SK-N-SH (cell line): ENCODE results near the gene RIN3. TPM values are rescaled to one million over a fixed set of nuclear protein-coding genes. Genes with fewer than 3 reads are reported as not detected.
A peak's percentile ranks its signal among the peaks of the same experiment; 100 is the strongest.

Experiments
- CTCF ChIA-PET: fragments of 300-600, 350-600 bp; formaldehyde crosslinking; extraction: SDS; loops from one replicate; lab custom pipeline; 2021; lab: Yijun Ruan, JAX
- POLR2A ChIA-PET: fragments of 350-600 bp; sonication (Branson Sonifier 250); formaldehyde crosslinking; extraction: SDS; loops from one replicate; lab custom pipeline; 2020; ENCODE audit warnings: antibody characterized with exemption, inconsistent platforms; lab: Yijun Ruan, JAX
- DNase-seq: peaks from one replicate; pipeline ENCODE4 v3.0.0; 2012
- H2AFZ ChIP-seq: fragments of 200-600 bp; sonication (generic); 2 replicates; pipeline ENCODE4 v1.8.1; 2016; ENCODE audit warnings: antibody characterized with exemption, mild to moderate bottlenecking, low read depth
- H3F3A ChIP-seq: fragments of 200-600 bp; sonication (generic); replicated peaks from 2 replicates; pipeline ENCODE3; 2016; ENCODE audit warnings: antibody characterized with exemption, mild to moderate bottlenecking; ENCODE audit not compliant: insufficient read depth
- H3K27ac ChIP-seq, 2 experiments: fragments of 200-500 bp in 1 of 2; fragments of 200-600 bp in 1 of 2; sonication (Bioruptor generic) in 1 of 2; sonication (generic), shearing (Covaris generic) in 1 of 2; 2 replicates each; pipeline versions ENCODE4 v1.5.1 to v1.6.1; 2014 to 2016; ENCODE audit warnings: low read depth in 2 of 2, inconsistent platforms in 1 of 2, low read length in 1 of 2, mild to moderate bottlenecking in 1 of 2, mixed read lengths in 1 of 2
- H3K27me3 ChIP-seq: fragments of 200-600 bp; sonication (generic), shearing (Covaris generic); 2 replicates; pipeline ENCODE4 v1.6.1; 2016; ENCODE audit warnings: mixed run types; ENCODE audit not compliant: insufficient read depth
- H3K36me3 ChIP-seq, 2 experiments: fragments of 200-500 bp in 1 of 2; fragments of 200-600 bp in 1 of 2; sonication (Bioruptor generic) in 1 of 2; sonication (generic) in 1 of 2; replicated peaks in 1 of 2; 2 replicates each; pipeline versions ENCODE3 to v1.5.1; 2014 to 2016; ENCODE audit warnings: low read length in 1 of 2, mild to moderate bottlenecking in 1 of 2; ENCODE audit not compliant: insufficient read depth in 2 of 2, control insufficient read depth in 1 of 2
- H3K4me1 ChIP-seq, 2 experiments: fragments of 200-500 bp in 1 of 2; fragments of 200-600 bp in 1 of 2; sonication (Bioruptor generic) in 1 of 2; sonication (generic), shearing (Covaris generic) in 1 of 2; 2 replicates each; pipeline versions ENCODE4 v1.5.1 to v1.6.1; 2014 to 2016; ENCODE audit warnings: low read depth in 1 of 2, low read length in 1 of 2, mixed run types in 1 of 2; ENCODE audit not compliant: insufficient read depth in 2 of 2, control insufficient read depth in 1 of 2
- H3K4me2 ChIP-seq: fragments of 200-600 bp; sonication (generic), shearing (Covaris generic); 2 replicates; pipeline ENCODE4 v1.6.1; 2017; ENCODE audit warnings: mixed run types
- H3K4me3 ChIP-seq, 2 experiments: fragments of 200-500 bp in 1 of 2; fragments of 200-600 bp in 1 of 2; sonication (Bioruptor generic) in 1 of 2; sonication (generic), shearing (Covaris generic) in 1 of 2; 2 replicates each; pipeline versions ENCODE4 v1.5.1 to v1.8.1; 2014 to 2016; ENCODE audit warnings: low read depth in 2 of 2, inconsistent platforms in 1 of 2, low read length in 1 of 2, mild to moderate bottlenecking in 1 of 2, mixed read lengths in 1 of 2, moderate library complexity in 1 of 2
- H3K79me2 ChIP-seq: fragments of 200-600 bp; sonication (generic); 2 replicates; pipeline ENCODE4 v1.8.1; 2017; ENCODE audit warnings: mild to moderate bottlenecking; ENCODE audit not compliant: insufficient read depth
- H3K9ac ChIP-seq: fragments of 200-600 bp; sonication (generic); 2 replicates; pipeline ENCODE4 v1.6.1; 2017; ENCODE audit warnings: mixed run types
- H3K9me2 ChIP-seq: fragments of 200-600 bp; sonication (generic); 2 replicates; pipeline ENCODE4 v1.6.1; 2017; ENCODE audit warnings: mixed run types
- H3K9me3 ChIP-seq: fragments of 200-600 bp; sonication (generic); 2 replicates; pipeline ENCODE4 v1.6.1; 2017; ENCODE audit warnings: mixed run types, mild to moderate bottlenecking, moderate library complexity
- H4K20me1 ChIP-seq: fragments of 200-600 bp; sonication (generic); 2 replicates; pipeline ENCODE4 v1.6.1; 2017; ENCODE audit warnings: mild to moderate bottlenecking, mixed run types; ENCODE audit not compliant: insufficient read depth
- ELF1 ChIP-seq: IDR thresholded peaks from 2 replicates; pipeline ENCODE4 v1.4.0; 2012
- EP300 ChIP-seq, 2 experiments: IDR thresholded peaks; 2 replicates each; pipeline versions ENCODE4 v1.4.0 to v1.6.1; 2012; ENCODE audit warnings: borderline replicate concordance in 1 of 2, low read depth in 1 of 2, low read length in 1 of 2
- EZH2phosphoT487 ChIP-seq: fragments of 200-600 bp; sonication (generic); IDR thresholded peaks from 2 replicates; pipeline ENCODE4 v1.6.1; 2017; ENCODE audit warnings: low read depth, mixed run types, mild to moderate bottlenecking, antibody characterized with exemption, moderate library complexity, borderline replicate concordance
- FOSL2 ChIP-seq: IDR thresholded peaks from 2 replicates; pipeline ENCODE4 v1.4.0; 2012; ENCODE audit warnings: low read depth, mild to moderate bottlenecking, moderate library complexity, borderline replicate concordance
- FOXJ3 ChIP-seq: sonication (generic); formaldehyde crosslinking; IDR thresholded peaks from 2 replicates; pipeline ENCODE4 v1.5.1; 2020; ENCODE audit warnings: mild to moderate bottlenecking, missing genetic modification reagents
- FOXM1 ChIP-seq: IDR thresholded peaks from 2 replicates; pipeline ENCODE4 v1.4.0; 2012; ENCODE audit warnings: low read depth, mild to moderate bottlenecking
- JUND ChIP-seq: IDR thresholded peaks from 2 replicates; pipeline ENCODE4 v1.4.0; 2012
- MXI1 ChIP-seq: IDR thresholded peaks from 2 replicates; pipeline ENCODE4 v1.6.1; 2012; ENCODE audit warnings: mild to moderate bottlenecking, low read depth, low read length, improper control_type of control experiment
- NFIC ChIP-seq: IDR thresholded peaks from 2 replicates; pipeline ENCODE4 v1.4.0; 2012; ENCODE audit warnings: borderline replicate concordance
- POLR2AphosphoS5 ChIP-seq: IDR thresholded peaks from 2 replicates; pipeline ENCODE4 v1.6.1; 2012; ENCODE audit warnings: low read depth, low read length
- TCF12 ChIP-seq: IDR thresholded peaks from 2 replicates; pipeline ENCODE4 v1.4.0; 2012
- WGBS: methylation state at CpG from one replicate; pipeline ENCODE4 v1.1.6; 2017; ENCODE audit warnings: low lambda C conversion rate; 5-methylcytosine and 5-hydroxymethylcytosine counted together
- polyA plus RNA-seq, 3 experiments: library from polyadenylated mRNA; depleted of rRNA; stranded (reverse); fragments of >200 nt; gene quantifications; 2 replicates each; pipeline ENCODE4 v1.2.3, GENCODE V29; 2012
- TF ChIP-seq, protein P1 (sequence below): IDR thresholded peaks from 2 replicates; pipeline ENCODE4 v1.4.0; 2012; ENCODE audit warnings: low read depth, borderline replicate concordance
- TF ChIP-seq, protein P2 (sequence below): IDR thresholded peaks from 2 replicates; pipeline ENCODE4 v1.4.0; 2012; ENCODE audit warnings: low read depth
- TF ChIP-seq, protein P3 (sequence below): IDR thresholded peaks from 2 replicates; pipeline ENCODE4 v1.4.0; 2012; ENCODE audit warnings: low read depth, borderline replicate concordance
- TF ChIP-seq, protein P4 (sequence below): fragments of 200-600 bp; sonication (generic); IDR thresholded peaks from 2 replicates; pipeline ENCODE4 v1.6.1; 2017; ENCODE audit warnings: antibody characterized with exemption, mild to moderate bottlenecking, moderate library complexity
- TF ChIP-seq, protein P5 (sequence below): IDR thresholded peaks from 2 replicates; pipeline ENCODE4 v1.6.1; 2012; ENCODE audit warnings: mild to moderate bottlenecking, low read depth, low read length, moderate library complexity
- TF ChIP-seq, protein P6 (sequence below): fragments of 150-350 bp; IDR thresholded peaks from 2 replicates; pipeline ENCODE4 v1.6.1; 2016; ENCODE audit warnings: mild to moderate bottlenecking, low read depth, low read length

The RIN3 gene
- polyA plus RNA-seq, 1 of the 3 experiments (the other 2 are of a cell fraction), result 12.4 TPM

DNA sequence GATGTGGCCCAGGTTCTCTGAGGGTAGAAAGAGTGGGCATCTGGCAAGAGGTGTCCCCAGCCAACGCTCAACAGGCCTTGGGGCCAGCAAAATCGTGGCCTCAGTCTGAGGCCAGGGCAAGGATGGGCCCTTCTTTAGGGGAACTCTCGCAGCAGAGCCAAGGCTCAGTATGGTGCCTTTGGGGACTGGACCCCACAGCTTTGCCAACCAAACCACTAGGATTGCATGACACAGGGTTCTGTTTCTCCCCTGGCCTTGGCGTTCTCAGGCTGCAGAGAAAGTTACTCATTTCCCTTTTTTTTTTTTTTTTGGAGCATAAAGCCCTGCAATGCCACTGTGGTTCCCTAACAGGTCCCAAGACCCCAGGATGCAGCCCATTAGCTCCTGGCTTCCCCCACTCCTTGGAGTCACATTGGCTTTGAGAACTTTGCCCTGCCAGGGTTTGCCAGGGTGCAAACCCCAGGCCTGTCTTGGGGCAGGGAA is 134.3 kb downstream of the RIN3 start:
- Histone ChIP-seq H3K79me2 (peaks cover 5% of the 10 kb centered on the region; the same call in 1 of the 2 replicates), H4K20me1 (no peaks in the 10 kb centered on the region), H3K9me2 (no peaks in the 10 kb centered on the region), H2AFZ (no peak overlapping the region), H3K36me3 (peaks cover 5% of the 10 kb centered on the region in 2 experiments), H3K27me3 (no peaks in the 10 kb centered on the region), H3F3A (peaks cover 39% of the 10 kb centered on the region), H3K4me3 (no peak overlapping the region), H3K9me3 (no peaks in the 10 kb centered on the region), H3K4me2 (peak overlapping the region; percentile 81), H3K9ac (peak overlapping the region; percentile 73), H3K27ac (peak overlapping the region; percentile 18 to 99; a peak in 3 of 4 replicates), H3K4me1 (peaks cover 3 to 28% of the 10 kb centered on the region in 2 experiments; a peak in 3 of 4 replicates)
- 0 out of 4 replicates have a peak, but pooled peaks of 1 of the 2 experiments have one; percentile 0 for TF ChIP-seq EP300 (IDR thresholded peaks at IDR 0.05; ENCODE audit: borderline replicate concordance in 1 of 2, low read depth in 1 of 2, low read length in 1 of 2)
- no peak for TF ChIP-seq POLR2AphosphoS5
- CTCF ChIA-PET, result interaction anchor here (0.7 to 1.0 kb wide), 2 partner anchors 24 to 33 kb away, joined by 3 to 5 read pairs; no protein-coding TSS in a partner anchor
- POLR2A ChIA-PET, result no interaction called here
- 0% methylated on average over 1 of the region's 4 CpGs for WGBS
- DNase-seq, result no peak

DNA sequence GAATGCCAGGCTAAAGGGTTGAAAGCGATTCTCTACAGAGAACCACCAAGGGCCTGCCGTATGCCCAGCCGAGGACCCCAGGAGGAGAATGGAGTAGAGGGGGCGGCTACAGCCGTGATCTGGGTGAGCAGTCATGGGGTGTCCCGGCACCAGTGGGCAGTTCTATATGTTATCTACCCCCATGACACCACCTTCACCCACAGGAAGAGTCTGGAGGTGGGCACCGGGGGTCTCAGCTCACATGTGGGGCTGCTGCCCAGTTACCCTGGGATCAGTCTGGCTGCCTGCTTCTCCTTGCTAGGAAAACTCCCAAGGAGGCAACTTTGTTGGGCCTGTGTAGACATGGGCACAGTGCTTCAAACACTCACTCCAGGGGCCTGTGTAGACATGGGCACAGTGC is 135.5 kb downstream of the RIN3 start:
- TF ChIP-seq, protein P1, sequence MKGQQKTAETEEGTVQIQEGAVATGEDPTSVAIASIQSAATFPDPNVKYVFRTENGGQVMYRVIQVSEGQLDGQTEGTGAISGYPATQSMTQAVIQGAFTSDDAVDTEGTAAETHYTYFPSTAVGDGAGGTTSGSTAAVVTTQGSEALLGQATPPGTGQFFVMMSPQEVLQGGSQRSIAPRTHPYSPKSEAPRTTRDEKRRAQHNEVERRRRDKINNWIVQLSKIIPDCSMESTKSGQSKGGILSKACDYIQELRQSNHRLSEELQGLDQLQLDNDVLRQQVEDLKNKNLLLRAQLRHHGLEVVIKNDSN, result no peak
- TF ChIP-seq, protein P2, sequence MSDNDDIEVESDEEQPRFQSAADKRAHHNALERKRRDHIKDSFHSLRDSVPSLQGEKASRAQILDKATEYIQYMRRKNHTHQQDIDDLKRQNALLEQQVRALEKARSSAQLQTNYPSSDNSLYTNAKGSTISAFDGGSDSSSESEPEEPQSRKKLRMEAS, result no peak
- no peak for TF ChIP-seq POLR2AphosphoS5
- no peak for TF ChIP-seq MXI1
- TF ChIP-seq, protein P3, sequence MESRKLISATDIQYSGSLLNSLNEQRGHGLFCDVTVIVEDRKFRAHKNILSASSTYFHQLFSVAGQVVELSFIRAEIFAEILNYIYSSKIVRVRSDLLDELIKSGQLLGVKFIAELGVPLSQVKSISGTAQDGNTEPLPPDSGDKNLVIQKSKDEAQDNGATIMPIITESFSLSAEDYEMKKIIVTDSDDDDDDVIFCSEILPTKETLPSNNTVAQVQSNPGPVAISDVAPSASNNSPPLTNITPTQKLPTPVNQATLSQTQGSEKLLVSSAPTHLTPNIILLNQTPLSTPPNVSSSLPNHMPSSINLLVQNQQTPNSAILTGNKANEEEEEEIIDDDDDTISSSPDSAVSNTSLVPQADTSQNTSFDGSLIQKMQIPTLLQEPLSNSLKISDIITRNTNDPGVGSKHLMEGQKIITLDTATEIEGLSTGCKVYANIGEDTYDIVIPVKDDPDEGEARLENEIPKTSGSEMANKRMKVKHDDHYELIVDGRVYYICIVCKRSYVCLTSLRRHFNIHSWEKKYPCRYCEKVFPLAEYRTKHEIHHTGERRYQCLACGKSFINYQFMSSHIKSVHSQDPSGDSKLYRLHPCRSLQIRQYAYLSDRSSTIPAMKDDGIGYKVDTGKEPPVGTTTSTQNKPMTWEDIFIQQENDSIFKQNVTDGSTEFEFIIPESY, result no peak
- no peak for TF ChIP-seq FOSL2
- TF ChIP-seq ELF1, result no peak
- TF ChIP-seq NFIC, result no peak
- TF ChIP-seq, protein P4, sequence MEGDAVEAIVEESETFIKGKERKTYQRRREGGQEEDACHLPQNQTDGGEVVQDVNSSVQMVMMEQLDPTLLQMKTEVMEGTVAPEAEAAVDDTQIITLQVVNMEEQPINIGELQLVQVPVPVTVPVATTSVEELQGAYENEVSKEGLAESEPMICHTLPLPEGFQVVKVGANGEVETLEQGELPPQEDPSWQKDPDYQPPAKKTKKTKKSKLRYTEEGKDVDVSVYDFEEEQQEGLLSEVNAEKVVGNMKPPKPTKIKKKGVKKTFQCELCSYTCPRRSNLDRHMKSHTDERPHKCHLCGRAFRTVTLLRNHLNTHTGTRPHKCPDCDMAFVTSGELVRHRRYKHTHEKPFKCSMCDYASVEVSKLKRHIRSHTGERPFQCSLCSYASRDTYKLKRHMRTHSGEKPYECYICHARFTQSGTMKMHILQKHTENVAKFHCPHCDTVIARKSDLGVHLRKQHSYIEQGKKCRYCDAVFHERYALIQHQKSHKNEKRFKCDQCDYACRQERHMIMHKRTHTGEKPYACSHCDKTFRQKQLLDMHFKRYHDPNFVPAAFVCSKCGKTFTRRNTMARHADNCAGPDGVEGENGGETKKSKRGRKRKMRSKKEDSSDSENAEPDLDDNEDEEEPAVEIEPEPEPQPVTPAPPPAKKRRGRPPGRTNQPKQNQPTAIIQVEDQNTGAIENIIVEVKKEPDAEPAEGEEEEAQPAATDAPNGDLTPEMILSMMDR, result no peak
- no peak for TF ChIP-seq TCF12
- no peak for TF ChIP-seq FOXJ3 (CRISPR knock-in tag)
- TF ChIP-seq JUND, result no peak
- no peak for TF ChIP-seq EZH2phosphoT487
- TF ChIP-seq, protein P5, sequence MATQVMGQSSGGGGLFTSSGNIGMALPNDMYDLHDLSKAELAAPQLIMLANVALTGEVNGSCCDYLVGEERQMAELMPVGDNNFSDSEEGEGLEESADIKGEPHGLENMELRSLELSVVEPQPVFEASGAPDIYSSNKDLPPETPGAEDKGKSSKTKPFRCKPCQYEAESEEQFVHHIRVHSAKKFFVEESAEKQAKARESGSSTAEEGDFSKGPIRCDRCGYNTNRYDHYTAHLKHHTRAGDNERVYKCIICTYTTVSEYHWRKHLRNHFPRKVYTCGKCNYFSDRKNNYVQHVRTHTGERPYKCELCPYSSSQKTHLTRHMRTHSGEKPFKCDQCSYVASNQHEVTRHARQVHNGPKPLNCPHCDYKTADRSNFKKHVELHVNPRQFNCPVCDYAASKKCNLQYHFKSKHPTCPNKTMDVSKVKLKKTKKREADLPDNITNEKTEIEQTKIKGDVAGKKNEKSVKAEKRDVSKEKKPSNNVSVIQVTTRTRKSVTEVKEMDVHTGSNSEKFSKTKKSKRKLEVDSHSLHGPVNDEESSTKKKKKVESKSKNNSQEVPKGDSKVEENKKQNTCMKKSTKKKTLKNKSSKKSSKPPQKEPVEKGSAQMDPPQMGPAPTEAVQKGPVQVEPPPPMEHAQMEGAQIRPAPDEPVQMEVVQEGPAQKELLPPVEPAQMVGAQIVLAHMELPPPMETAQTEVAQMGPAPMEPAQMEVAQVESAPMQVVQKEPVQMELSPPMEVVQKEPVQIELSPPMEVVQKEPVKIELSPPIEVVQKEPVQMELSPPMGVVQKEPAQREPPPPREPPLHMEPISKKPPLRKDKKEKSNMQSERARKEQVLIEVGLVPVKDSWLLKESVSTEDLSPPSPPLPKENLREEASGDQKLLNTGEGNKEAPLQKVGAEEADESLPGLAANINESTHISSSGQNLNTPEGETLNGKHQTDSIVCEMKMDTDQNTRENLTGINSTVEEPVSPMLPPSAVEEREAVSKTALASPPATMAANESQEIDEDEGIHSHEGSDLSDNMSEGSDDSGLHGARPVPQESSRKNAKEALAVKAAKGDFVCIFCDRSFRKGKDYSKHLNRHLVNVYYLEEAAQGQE, result no peak
- TF ChIP-seq, protein P6, sequence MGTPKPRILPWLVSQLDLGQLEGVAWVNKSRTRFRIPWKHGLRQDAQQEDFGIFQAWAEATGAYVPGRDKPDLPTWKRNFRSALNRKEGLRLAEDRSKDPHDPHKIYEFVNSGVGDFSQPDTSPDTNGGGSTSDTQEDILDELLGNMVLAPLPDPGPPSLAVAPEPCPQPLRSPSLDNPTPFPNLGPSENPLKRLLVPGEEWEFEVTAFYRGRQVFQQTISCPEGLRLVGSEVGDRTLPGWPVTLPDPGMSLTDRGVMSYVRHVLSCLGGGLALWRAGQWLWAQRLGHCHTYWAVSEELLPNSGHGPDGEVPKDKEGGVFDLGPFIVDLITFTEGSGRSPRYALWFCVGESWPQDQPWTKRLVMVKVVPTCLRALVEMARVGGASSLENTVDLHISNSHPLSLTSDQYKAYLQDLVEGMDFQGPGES, result no peak
- TF ChIP-seq FOXM1, result no peak
- H2AFZ ChIP-seq, result no peak overlapping the region
- peaks cover 3 to 28% of the 10 kb centered on the region in 2 experiments; a peak in 3 of 4 replicates for H3K4me1 ChIP-seq

More for the DNA sequence above, 135.5 kb downstream of the RIN3 start:
- Histone ChIP-seq H4K20me1 (no peaks in the 10 kb centered on the region), H3K27ac (peak overlapping the region in 1 of 2 experiments; percentile 99; a peak in 1 of 4 replicates), H3F3A (peaks cover 39% of the 10 kb centered on the region), H3K9me2 (no peaks in the 10 kb centered on the region), H3K4me3 (no peak overlapping the region), H3K4me2 (no peak overlapping the region), H3K9me3 (no peaks in the 10 kb centered on the region), H3K9ac (no peak overlapping the region), H3K36me3 (peaks cover 5 to 7% of the 10 kb centered on the region in 2 experiments), H3K79me2 (peaks cover 5% of the 10 kb centered on the region; the same call in 1 of the 2 replicates), H3K27me3 (no peaks in the 10 kb centered on the region)
- no peak for DNase-seq
- WGBS, result 85% methylated on average over 5 of the region's 7 CpGs
- ChIA-PET POLR2A (no interaction called here), CTCF (no interaction called here)
